K562 (cell line): ENCODE data around the gene HSPE1. TPM values are rescaled to one million over a fixed set of nuclear protein-coding genes. Genes with fewer than 3 reads are reported as not detected.

Experiments
- C11orf30 ChIP-seq: fragments of 450-650 bp; IDR thresholded peaks from 2 replicates; pipeline ENCODE4 v1.6.1; 2016; ENCODE audit warnings: low read depth, mild to moderate bottlenecking
- CCAR2 ChIP-seq: fragments of 200-400 bp; formaldehyde crosslinking; IDR thresholded peaks from 2 replicates; pipeline ENCODE4 v1.6.1; 2017; ENCODE audit warnings: mild to moderate bottlenecking, low read depth, low read length
- EGR1 ChIP-seq: fragments of 450-650 bp; conservative IDR thresholded peaks from 2 replicates; pipeline ENCODE4 v1.6.1; 2017; ENCODE audit warnings: mild to moderate bottlenecking
- IRF9 ChIP-seq: fragments of 450-650 bp; IDR thresholded peaks from 2 replicates; pipeline ENCODE4 v1.6.1; 2016; ENCODE audit warnings: missing biosample characterization, missing genetic modification characterization
- KDM5B ChIP-seq: fragments of 200-600 bp; sonication (generic); IDR thresholded peaks from 2 replicates; pipeline ENCODE4 v1.6.1; 2012; ENCODE audit warnings: low read depth, mild to moderate bottlenecking, moderate library complexity, low read length, control low read depth, inconsistent platforms; ENCODE audit not compliant: insufficient replicate concordance
- NEUROD1 ChIP-seq: fragments of 150-350 bp; IDR thresholded peaks from 2 replicates; pipeline ENCODE4 v1.6.1; 2014; ENCODE audit warnings: borderline replicate concordance, low read length, low read depth; ENCODE audit not compliant: partially characterized antibody
- PYGO2 ChIP-seq: fragments of 450-650 bp; IDR thresholded peaks from 2 replicates; pipeline ENCODE4 v1.6.1; 2016; ENCODE audit warnings: mild to moderate bottlenecking, missing genetic modification characterization, moderate library complexity, missing compliant biosample characterization
- SRSF7 ChIP-seq: fragments of 200-400 bp; formaldehyde crosslinking; optimal IDR thresholded peaks from 2 replicates; pipeline ENCODE3; 2017; ENCODE audit warnings: mild to moderate bottlenecking, low read depth, low read length
- SRSF9 ChIP-seq: fragments of 200-400 bp; formaldehyde crosslinking; IDR thresholded peaks from 2 replicates; pipeline ENCODE4 v1.6.1; 2017; ENCODE audit warnings: low read depth, low read length, borderline replicate concordance
- YY1 ChIP-seq, 3 experiments: IDR thresholded peaks; 2 replicates each; pipeline ENCODE4 v1.6.1; 2011; ENCODE audit warnings: low read length in 2 of 3, mild to moderate bottlenecking in 2 of 3, moderate library complexity in 2 of 3, borderline replicate concordance in 1 of 3, control low read depth in 1 of 3, low read depth in 1 of 3; ENCODE audit not compliant: insufficient read depth in 3 of 3, insufficient replicate concordance in 2 of 3, control insufficient read depth in 1 of 3, insufficient read length in 1 of 3; ENCODE audit errors: extremely low read depth in 1 of 3
- ZBTB8A ChIP-seq: fragments of 450-650 bp; IDR thresholded peaks from 2 replicates; pipeline ENCODE4 v1.6.1; 2018; ENCODE audit warnings: mild to moderate bottlenecking, moderate library complexity; ENCODE audit not compliant: partially characterized antibody
- ZFPM2 ChIP-seq: fragments of 250-450 bp; sonication (Bioruptor Pico); IDR thresholded peaks from 2 replicates; pipeline ENCODE4 v1.5.1; 2022; ENCODE audit warnings: mild to moderate bottlenecking
- ZKSCAN3 ChIP-seq: fragments of 250-450 bp; sonication (Bioruptor Pico); IDR thresholded peaks from 2 replicates; pipeline ENCODE4 v1.4.0; 2020
- ZNF134 ChIP-seq: fragments of 250-450 bp; sonication (Bioruptor Pico); conservative IDR thresholded peaks from 2 replicates; pipeline ENCODE4 v1.4.0; 2020
- polyA plus RNA-seq, 8 experiments: library from polyadenylated mRNA; depleted of rRNA in 4 of 8; stranded (reverse) in 5 of 8; unstranded in 3 of 8; fragments of >200 nt; fragmentation: Nextera tagmentation in 2 of 8; fragmentation: Illumina TruSeq in 1 of 8; extraction: Ambion mirVana in 2 of 8; extraction: Trizol in 1 of 8; gene quantifications; 2 replicates each; pipeline versions ENCODE4 v1.2.1 to v1.2.3, GENCODE V29; 2011 to 2014; ENCODE audit warnings: inconsistent platforms in 1 of 8, missing spikeins in 1 of 8
- total RNA-seq, 7 experiments: library from RNA; depleted of rRNA in 6 of 7; stranded (reverse); fragments of >200 nt in 6 of 7; fragmentation: Illumina TruSeq in 2 of 7; extraction: Trizol in 2 of 7; gene quantifications; 2 replicates each; pipeline versions ENCODE4 v1.2.1 to v1.2.3, GENCODE V29; 2011 to 2021; ENCODE audit warnings: low replicate concordance in 1 of 7
- TF ChIP-seq, protein P1 (sequence below): fragments of 450-650 bp; IDR thresholded peaks from 2 replicates; pipeline ENCODE4 v1.6.1; 2017; ENCODE audit warnings: mild to moderate bottlenecking, moderate library complexity
- TF ChIP-seq, protein P2 (sequence below): fragments of 250-450 bp; sonication (Bioruptor Pico); IDR thresholded peaks from 2 replicates; pipeline ENCODE4 v1.5.0; 2021; ENCODE audit warnings: mild to moderate bottlenecking, borderline replicate concordance
- TF ChIP-seq, protein P3 (sequence below), 2 experiments: fragments of 450-650 bp; IDR thresholded peaks; 2 replicates each; pipeline ENCODE4 v1.6.1; 2018; ENCODE audit warnings: mild to moderate bottlenecking in 2 of 2, low read depth in 1 of 2; ENCODE audit not compliant: partially characterized antibody in 2 of 2

Gene HSPE1
- total and polyA plus RNA-seq, 9 of the 15 experiments (the other 6 are each of a cell fraction or from before 2014, with no cell fraction given) = 223 to 1,007 (median 612) TPM

- TF ChIP-seq ZFPM2 (CRISPR knock-in tag) = no peak
- TF ChIP-seq, protein P1, sequence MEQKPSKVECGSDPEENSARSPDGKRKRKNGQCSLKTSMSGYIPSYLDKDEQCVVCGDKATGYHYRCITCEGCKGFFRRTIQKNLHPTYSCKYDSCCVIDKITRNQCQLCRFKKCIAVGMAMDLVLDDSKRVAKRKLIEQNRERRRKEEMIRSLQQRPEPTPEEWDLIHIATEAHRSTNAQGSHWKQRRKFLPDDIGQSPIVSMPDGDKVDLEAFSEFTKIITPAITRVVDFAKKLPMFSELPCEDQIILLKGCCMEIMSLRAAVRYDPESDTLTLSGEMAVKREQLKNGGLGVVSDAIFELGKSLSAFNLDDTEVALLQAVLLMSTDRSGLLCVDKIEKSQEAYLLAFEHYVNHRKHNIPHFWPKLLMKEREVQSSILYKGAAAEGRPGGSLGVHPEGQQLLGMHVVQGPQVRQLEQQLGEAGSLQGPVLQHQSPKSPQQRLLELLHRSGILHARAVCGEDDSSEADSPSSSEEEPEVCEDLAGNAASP = no peak
- TF ChIP-seq CCAR2 = no peak
- TF ChIP-seq KDM5B = peak; percentile 73
- TF ChIP-seq, protein P2, sequence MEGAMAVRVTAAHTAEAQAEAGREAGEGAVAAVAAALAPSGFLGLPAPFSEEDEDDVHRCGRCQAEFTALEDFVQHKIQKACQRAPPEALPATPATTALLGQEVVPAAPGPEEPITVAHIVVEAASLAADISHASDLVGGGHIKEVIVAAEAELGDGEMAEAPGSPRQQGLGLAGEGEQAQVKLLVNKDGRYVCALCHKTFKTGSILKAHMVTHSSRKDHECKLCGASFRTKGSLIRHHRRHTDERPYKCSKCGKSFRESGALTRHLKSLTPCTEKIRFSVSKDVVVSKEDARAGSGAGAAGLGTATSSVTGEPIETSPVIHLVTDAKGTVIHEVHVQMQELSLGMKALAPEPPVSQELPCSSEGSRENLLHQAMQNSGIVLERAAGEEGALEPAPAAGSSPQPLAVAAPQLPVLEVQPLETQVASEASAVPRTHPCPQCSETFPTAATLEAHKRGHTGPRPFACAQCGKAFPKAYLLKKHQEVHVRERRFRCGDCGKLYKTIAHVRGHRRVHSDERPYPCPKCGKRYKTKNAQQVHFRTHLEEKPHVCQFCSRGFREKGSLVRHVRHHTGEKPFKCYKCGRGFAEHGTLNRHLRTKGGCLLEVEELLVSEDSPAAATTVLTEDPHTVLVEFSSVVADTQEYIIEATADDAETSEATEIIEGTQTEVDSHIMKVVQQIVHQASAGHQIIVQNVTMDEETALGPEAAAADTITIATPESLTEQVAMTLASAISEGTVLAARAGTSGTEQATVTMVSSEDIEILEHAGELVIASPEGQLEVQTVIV (CRISPR knock-in tag) = no peak
- TF ChIP-seq C11orf30 = peak; percentile 53; the same call in 1 of the 2 replicates
- no peak for TF ChIP-seq ZNF134 (CRISPR knock-in tag)
- no peak for TF ChIP-seq SRSF7
- no peak for TF ChIP-seq NEUROD1
- TF ChIP-seq SRSF9 = no peak
- peak; percentile 74 for TF ChIP-seq EGR1
- no peak for TF ChIP-seq PYGO2 (tag)
- TF ChIP-seq, protein P3, sequence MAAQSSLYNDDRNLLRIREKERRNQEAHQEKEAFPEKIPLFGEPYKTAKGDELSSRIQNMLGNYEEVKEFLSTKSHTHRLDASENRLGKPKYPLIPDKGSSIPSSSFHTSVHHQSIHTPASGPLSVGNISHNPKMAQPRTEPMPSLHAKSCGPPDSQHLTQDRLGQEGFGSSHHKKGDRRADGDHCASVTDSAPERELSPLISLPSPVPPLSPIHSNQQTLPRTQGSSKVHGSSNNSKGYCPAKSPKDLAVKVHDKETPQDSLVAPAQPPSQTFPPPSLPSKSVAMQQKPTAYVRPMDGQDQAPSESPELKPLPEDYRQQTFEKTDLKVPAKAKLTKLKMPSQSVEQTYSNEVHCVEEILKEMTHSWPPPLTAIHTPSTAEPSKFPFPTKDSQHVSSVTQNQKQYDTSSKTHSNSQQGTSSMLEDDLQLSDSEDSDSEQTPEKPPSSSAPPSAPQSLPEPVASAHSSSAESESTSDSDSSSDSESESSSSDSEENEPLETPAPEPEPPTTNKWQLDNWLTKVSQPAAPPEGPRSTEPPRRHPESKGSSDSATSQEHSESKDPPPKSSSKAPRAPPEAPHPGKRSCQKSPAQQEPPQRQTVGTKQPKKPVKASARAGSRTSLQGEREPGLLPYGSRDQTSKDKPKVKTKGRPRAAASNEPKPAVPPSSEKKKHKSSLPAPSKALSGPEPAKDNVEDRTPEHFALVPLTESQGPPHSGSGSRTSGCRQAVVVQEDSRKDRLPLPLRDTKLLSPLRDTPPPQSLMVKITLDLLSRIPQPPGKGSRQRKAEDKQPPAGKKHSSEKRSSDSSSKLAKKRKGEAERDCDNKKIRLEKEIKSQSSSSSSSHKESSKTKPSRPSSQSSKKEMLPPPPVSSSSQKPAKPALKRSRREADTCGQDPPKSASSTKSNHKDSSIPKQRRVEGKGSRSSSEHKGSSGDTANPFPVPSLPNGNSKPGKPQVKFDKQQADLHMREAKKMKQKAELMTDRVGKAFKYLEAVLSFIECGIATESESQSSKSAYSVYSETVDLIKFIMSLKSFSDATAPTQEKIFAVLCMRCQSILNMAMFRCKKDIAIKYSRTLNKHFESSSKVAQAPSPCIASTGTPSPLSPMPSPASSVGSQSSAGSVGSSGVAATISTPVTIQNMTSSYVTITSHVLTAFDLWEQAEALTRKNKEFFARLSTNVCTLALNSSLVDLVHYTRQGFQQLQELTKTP (IDR thresholded peaks at IDR 0.05; ENCODE audit: low read depth in 1 of 2, partially characterized antibody in 2 of 2) = no peak
- no peak for TF ChIP-seq IRF9 (tag)
- no peak for TF ChIP-seq ZBTB8A
- TF ChIP-seq ZKSCAN3 (CRISPR knock-in tag) = no peak
- TF ChIP-seq YY1 (IDR thresholded peaks at IDR 0.05; ENCODE audit: borderline replicate concordance in 1 of 3, control insufficient read depth in 1 of 3, extremely low read depth in 1 of 3, insufficient read depth in 3 of 3, insufficient read length in 1 of 3, insufficient replicate concordance in 2 of 3, low read depth in 1 of 3, low read length in 2 of 3) = peak in 2 of 3 experiments; percentile 4 to 56
These were observed at the start of gene HSPE1, which contains the start of gene HSPD1 (continued) for GRCh38 chr2:197499594-197500502.
